GM12892 (cell line): ENCODE results near the gene RRP36.

ENCODE experiments used
- POLR2A ChIP-seq: IDR thresholded peaks from 2 replicates; pipeline ENCODE4 v1.6.1; 2011; ENCODE audit warnings: low read depth, low read length, control low read depth
- POLR2AphosphoS5 ChIP-seq: IDR thresholded peaks from 2 replicates; pipeline ENCODE4 v1.6.1; 2011; ENCODE audit warnings: low read depth, low read length, control low read depth

- TF ChIP-seq POLR2A (no peak), POLR2AphosphoS5 (no peak)
Observed at GRCh38 chr6:43077981-43078511, 56.6 kb downstream of the RRP36 start.
